ENCODE measurements around the gene RUNX2. TPM values are rescaled to one million over a fixed set of nuclear protein-coding genes. Genes with fewer than 3 reads are reported as not detected.

The RUNX2 gene
- total and polyA plus RNA-seq, 4 donors = 1.8 to 6.7 (median 3.2) TPM

GRCh38 chr6:45532721-45533210 is 204.6 kb downstream of the RUNX2 start:
- Histone ChIP-seq H3K9ac (ENCODE audit: insufficient read depth in 1 of 2, low read length in 2 of 2) (peak overlapping the region; percentile 51 to 77), H3K36me3 (ENCODE audit: control insufficient read depth in 4 of 4, insufficient read depth in 4 of 4, low read length in 4 of 4) (no peaks in the 10 kb centered on the region), H3K4me1 (ENCODE audit: control insufficient read depth in 5 of 5, insufficient read depth in 5 of 5, low read length in 5 of 5) (peaks cover 0 to 12% (median 3%) of the 10 kb centered on the region in 5 donors), H3K4me3 (no peak overlapping the region), H3K27ac (ENCODE audit: low read depth in 1 of 2, low read length in 1 of 2) (no peak overlapping the region), H3K27me3 (ENCODE audit: control insufficient read depth in 3 of 3, insufficient read depth in 3 of 3, low read length in 2 of 3) (no peaks in the 10 kb centered on the region), H3K9me3 (ENCODE audit: control insufficient read depth in 4 of 4, insufficient read depth in 3 of 4, low read length in 3 of 4) (no peaks in the 10 kb centered on the region)
- TF ChIP-seq CTCF (IDR thresholded peaks at IDR 0.05; ENCODE audit: control extremely low read depth, extremely low read depth) = no peak
- peak; percentile 81 to 95 (median 89) for DNase-seq
- ATAC-seq (ENCODE audit: insufficient read depth, low FRiP score) = no peak
- WGBS, 2 donors = 23 to 57% methylated on average over 6 of the region's 6 CpGs

DNA sequence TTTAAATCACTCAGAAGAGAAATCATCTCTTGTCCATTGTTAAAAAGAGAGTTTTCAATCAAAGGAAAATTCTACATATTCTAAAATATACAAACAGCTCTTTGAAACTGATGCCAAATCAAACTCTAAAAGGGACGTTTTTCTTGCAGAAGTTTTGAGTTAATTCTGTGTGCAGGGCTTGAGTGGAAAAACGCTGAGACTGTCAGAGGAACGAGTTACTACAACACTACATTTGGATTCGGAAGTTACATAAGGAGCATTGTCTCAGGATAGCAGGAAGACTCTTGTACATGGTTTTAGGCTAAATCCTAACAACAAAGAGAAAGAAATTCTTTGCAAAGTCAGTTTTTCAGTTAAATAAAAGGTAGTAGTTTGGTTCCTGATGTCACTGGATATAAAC is 205.3 kb downstream of the RUNX2 start:
- TF ChIP-seq CTCF (IDR thresholded peaks at IDR 0.05; ENCODE audit: control extremely low read depth, extremely low read depth) = no peak
- no peaks in the 10 kb centered on the region for H3K27me3 ChIP-seq (ENCODE audit: control insufficient read depth in 3 of 3, insufficient read depth in 3 of 3, low read length in 2 of 3)
- no peaks in the 10 kb centered on the region for H3K9me3 ChIP-seq (ENCODE audit: control insufficient read depth in 4 of 4, insufficient read depth in 3 of 4, low read length in 3 of 4)
- H3K27ac ChIP-seq (ENCODE audit: low read depth in 1 of 2, low read length in 1 of 2) = no peak overlapping the region
- peak; percentile 33 to 90 (median 88) for DNase-seq
- no peak for ATAC-seq (ENCODE audit: insufficient read depth, low FRiP score)
- peaks cover 0 to 14% (median 3%) of the 10 kb centered on the region in 5 donors for H3K4me1 ChIP-seq (ENCODE audit: control insufficient read depth in 5 of 5, insufficient read depth in 5 of 5, low read length in 5 of 5)
- H3K4me3 ChIP-seq = no peak overlapping the region
- H3K9ac ChIP-seq (ENCODE audit: insufficient read depth in 1 of 2, low read length in 2 of 2) = peak overlapping the region; percentile 51 to 77
- WGBS, 2 donors = 33 to 70% methylated on average over 4 of the region's 4 CpGs
- no peaks in the 10 kb centered on the region for H3K36me3 ChIP-seq (ENCODE audit: control insufficient read depth in 4 of 4, insufficient read depth in 4 of 4, low read length in 4 of 4)

DNA sequence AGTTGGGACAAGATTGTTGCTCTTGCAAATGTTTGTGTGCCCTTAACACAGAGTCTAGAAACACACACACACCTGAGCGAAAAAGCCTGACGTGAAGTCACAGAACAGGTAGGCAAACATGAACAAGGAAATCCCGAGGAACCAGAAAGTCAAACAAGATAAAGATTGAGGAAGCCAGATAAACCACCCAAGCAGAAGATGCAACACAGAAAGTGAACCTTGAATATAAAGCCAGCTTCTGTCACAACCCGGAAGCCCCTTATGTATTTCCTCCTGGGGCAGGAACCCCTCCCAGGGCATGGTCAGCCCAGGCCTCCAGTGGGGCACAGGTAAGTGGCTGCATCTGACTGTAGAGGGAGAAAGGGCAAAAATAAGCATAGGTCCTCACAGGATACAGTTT is 207.8 kb downstream of the RUNX2 start:
- H3K9me3 ChIP-seq (ENCODE audit: control insufficient read depth in 4 of 4, insufficient read depth in 3 of 4, low read length in 3 of 4) = no peaks in the 10 kb centered on the region

More for the DNA sequence above, 207.8 kb downstream of the RUNX2 start:
- TF ChIP-seq CTCF (IDR thresholded peaks at IDR 0.05; ENCODE audit: control extremely low read depth, extremely low read depth) = no peak
- Histone ChIP-seq H3K36me3 (ENCODE audit: control insufficient read depth in 4 of 4, insufficient read depth in 4 of 4, low read length in 4 of 4) (no peaks in the 10 kb centered on the region), H3K27ac (ENCODE audit: low read depth in 1 of 2, low read length in 1 of 2) (no peak overlapping the region), H3K4me3 (no peak overlapping the region), H3K27me3 (ENCODE audit: control insufficient read depth in 3 of 3, insufficient read depth in 3 of 3, low read length in 2 of 3) (no peaks in the 10 kb centered on the region), H3K9ac (ENCODE audit: insufficient read depth in 1 of 2, low read length in 2 of 2) (no peak overlapping the region), H3K4me1 (ENCODE audit: control insufficient read depth in 5 of 5, insufficient read depth in 5 of 5, low read length in 5 of 5) (peaks cover 0 to 22% (median 3%) of the 10 kb centered on the region in 5 donors)
- 34 to 52% methylated on average over 4 of the region's 4 CpGs for WGBS, 2 donors
- DNase-seq (no peak), ATAC-seq (ENCODE audit: insufficient read depth, low FRiP score) (no peak)

Data from lung (tissue), 12 donors.